Fibroblast of lung (primary cell): Measurements from ENCODE around the gene STOM. TPM values are rescaled to one million over a fixed set of nuclear protein-coding genes. Genes with fewer than 3 reads are reported as not detected.
A peak's percentile ranks its signal among the peaks of the same experiment; 100 is the strongest.

Experiments used
- DNase-seq, 2 donors: peaks; one replicate each; pipeline versions ENCODE4 v3.0.0 to v3.0.0-alpha.2; 2010; ENCODE audit warnings: low read depth in 2 of 2
- H2AFZ ChIP-seq: 2 replicates; pipeline ENCODE4 v1.5.1; 2012; ENCODE audit warnings: low read length, control low read depth, inconsistent platforms
- H3K27ac ChIP-seq: 2 replicates; pipeline ENCODE4 v1.5.1; 2011; ENCODE audit warnings: low read length, control low read depth; ENCODE audit not compliant: insufficient read depth
- H3K27me3 ChIP-seq: 2 replicates; pipeline ENCODE4 v1.5.1; 2011; ENCODE audit warnings: mild to moderate bottlenecking, low read length; ENCODE audit not compliant: control insufficient read depth, insufficient read depth
- H3K36me3 ChIP-seq: 2 replicates; pipeline ENCODE4 v1.5.1; 2011; ENCODE audit warnings: low read length; ENCODE audit not compliant: control insufficient read depth, insufficient read depth
- H3K4me1 ChIP-seq: 2 replicates; pipeline ENCODE4 v1.5.1; 2011; ENCODE audit warnings: low read length; ENCODE audit not compliant: control insufficient read depth, insufficient read depth; ENCODE audit errors: extremely low read depth
- H3K4me2 ChIP-seq: 2 replicates; pipeline ENCODE4 v1.5.1; 2011; ENCODE audit warnings: low read length, control low read depth; ENCODE audit not compliant: insufficient read depth; ENCODE audit errors: extremely low read depth
- H3K4me3 ChIP-seq, 4 experiments: fragments of 200-600 bp in 1 of 4; sonication (generic) in 1 of 4; replicated peaks in 1 of 4; 2 replicates each; pipeline ENCODE4 v1.5.1; 2011 to 2016; ENCODE audit warnings: low read length in 4 of 4, low read depth in 3 of 4, mild to moderate bottlenecking in 3 of 4, control low read depth in 2 of 4, inconsistent platforms in 1 of 4, mixed read lengths in 1 of 4; ENCODE audit not compliant: insufficient read depth in 1 of 4; ENCODE audit errors: control extremely low read depth in 1 of 4
- H3K79me2 ChIP-seq: 2 replicates; pipeline ENCODE4 v1.5.1; 2012; ENCODE audit warnings: mild to moderate bottlenecking, low read length, inconsistent platforms; ENCODE audit not compliant: control insufficient read depth, insufficient read depth
- H3K9ac ChIP-seq: 2 replicates; pipeline ENCODE4 v1.5.1; 2011; ENCODE audit warnings: mild to moderate bottlenecking, low read length, control low read depth; ENCODE audit not compliant: insufficient read depth
- H3K9me3 ChIP-seq: 2 replicates; pipeline ENCODE4 v1.5.1; 2012; ENCODE audit warnings: low read depth, low read length; ENCODE audit not compliant: control insufficient read depth, insufficient read depth
- H4K20me1 ChIP-seq: 2 replicates; pipeline ENCODE4 v1.5.1; 2011; ENCODE audit warnings: low read length; ENCODE audit not compliant: control insufficient read depth, insufficient read depth; ENCODE audit errors: extremely low read depth
- EZH2 ChIP-seq: IDR thresholded peaks from 2 replicates; pipeline ENCODE4 v1.5.1; 2012; ENCODE audit warnings: low read length, control low read depth, mild to moderate bottlenecking; ENCODE audit errors: missing control alignments
- polyA plus RNA-seq, 2 donors: library from polyadenylated mRNA; depleted of rRNA in 1 of 2; stranded (reverse) in 1 of 2; unstranded in 1 of 2; fragments of >200 nt; gene quantifications; 2 replicates each; pipeline ENCODE4 v1.2.1, GENCODE V29; 2011 to 2012; ENCODE audit warnings: missing spikeins in 1 of 2
- total RNA-seq: library from RNA; depleted of rRNA; stranded (reverse); fragments of >200 nt; gene quantifications from 2 replicates; pipeline ENCODE4 v1.2.1, GENCODE V29; 2014
- TF ChIP-seq, protein P1 (sequence below), 2 donors: IDR thresholded peaks in 1 of 2; conservative IDR thresholded peaks in 1 of 2; 1 replicate in 1 of 2; 2 replicates in 1 of 2; pipeline ENCODE4 v1.5.1; 2011 to 2012; ENCODE audit warnings: low read length in 2 of 2, control low read depth in 1 of 2, inconsistent platforms in 1 of 2, low read depth in 1 of 2, mild to moderate bottlenecking in 1 of 2

The STOM gene
- total and polyA plus RNA-seq, 2 donors (not counting 1 experiment from before 2014, with no cell fraction given) = 248 to 536 TPM

DNA sequence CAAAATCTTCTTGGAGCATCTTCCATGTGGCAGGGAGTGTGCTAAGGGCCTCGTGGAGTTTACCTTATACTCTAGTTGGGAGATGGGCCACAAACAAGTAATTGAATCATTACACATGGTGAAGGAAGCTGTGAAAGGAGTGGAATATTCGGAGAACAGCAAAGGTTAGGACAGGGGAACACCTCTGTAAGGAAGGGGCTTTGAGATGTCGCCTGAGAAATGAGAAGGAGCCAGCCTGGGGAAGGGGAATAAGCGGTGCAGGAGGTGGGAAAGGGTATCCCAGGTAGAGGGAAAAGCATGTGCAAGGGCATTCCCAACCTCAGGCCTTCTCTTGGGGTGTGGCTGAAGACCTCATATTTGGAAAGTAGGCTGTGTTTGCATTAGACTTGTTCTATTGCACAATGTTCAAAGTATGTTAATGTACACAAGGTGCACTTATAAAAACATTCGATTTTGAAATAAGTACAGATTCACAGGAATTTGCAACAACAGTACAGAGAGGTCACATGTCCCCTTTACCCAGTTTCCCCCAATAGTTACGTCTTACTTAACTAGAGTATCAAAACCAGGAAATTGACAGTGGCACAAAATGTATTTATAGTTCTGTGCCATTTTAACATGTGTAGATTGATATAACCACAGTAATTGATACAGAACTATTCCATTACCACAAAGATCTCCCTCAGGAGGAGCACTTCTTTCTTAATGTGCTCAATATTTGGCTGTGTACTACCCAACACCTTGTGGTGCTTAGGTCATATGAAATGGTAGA, 2.4 kb upstream of the STOM start:
- Histone ChIP-seq H3K4me3 (no peak overlapping the region), H3K9ac (no peak overlapping the region), H3K79me2 (peaks cover 24% of the 10 kb centered on the region), H4K20me1 (no peaks in the 10 kb centered on the region), H3K4me1 (peaks cover 13% of the 10 kb centered on the region), H2AFZ (no peak overlapping the region), H3K9me3 (no peaks in the 10 kb centered on the region), H3K27ac (peak overlapping the region; percentile 30), H3K36me3 (no peaks in the 10 kb centered on the region), H3K27me3 (no peaks in the 10 kb centered on the region), H3K4me2 (peak overlapping the region; percentile 68)
- TF ChIP-seq, protein P1, sequence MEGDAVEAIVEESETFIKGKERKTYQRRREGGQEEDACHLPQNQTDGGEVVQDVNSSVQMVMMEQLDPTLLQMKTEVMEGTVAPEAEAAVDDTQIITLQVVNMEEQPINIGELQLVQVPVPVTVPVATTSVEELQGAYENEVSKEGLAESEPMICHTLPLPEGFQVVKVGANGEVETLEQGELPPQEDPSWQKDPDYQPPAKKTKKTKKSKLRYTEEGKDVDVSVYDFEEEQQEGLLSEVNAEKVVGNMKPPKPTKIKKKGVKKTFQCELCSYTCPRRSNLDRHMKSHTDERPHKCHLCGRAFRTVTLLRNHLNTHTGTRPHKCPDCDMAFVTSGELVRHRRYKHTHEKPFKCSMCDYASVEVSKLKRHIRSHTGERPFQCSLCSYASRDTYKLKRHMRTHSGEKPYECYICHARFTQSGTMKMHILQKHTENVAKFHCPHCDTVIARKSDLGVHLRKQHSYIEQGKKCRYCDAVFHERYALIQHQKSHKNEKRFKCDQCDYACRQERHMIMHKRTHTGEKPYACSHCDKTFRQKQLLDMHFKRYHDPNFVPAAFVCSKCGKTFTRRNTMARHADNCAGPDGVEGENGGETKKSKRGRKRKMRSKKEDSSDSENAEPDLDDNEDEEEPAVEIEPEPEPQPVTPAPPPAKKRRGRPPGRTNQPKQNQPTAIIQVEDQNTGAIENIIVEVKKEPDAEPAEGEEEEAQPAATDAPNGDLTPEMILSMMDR (conservative IDR thresholded peaks at IDR 0.05 in 1 of 2, IDR thresholded peaks at IDR 0.05 in 1 of 2; ENCODE audit: low read depth in 1 of 2, low read length in 2 of 2) = no peak
- TF ChIP-seq EZH2 = no peak
- DNase-seq = peak in 1 of 2 donors; percentile 83

DNA sequence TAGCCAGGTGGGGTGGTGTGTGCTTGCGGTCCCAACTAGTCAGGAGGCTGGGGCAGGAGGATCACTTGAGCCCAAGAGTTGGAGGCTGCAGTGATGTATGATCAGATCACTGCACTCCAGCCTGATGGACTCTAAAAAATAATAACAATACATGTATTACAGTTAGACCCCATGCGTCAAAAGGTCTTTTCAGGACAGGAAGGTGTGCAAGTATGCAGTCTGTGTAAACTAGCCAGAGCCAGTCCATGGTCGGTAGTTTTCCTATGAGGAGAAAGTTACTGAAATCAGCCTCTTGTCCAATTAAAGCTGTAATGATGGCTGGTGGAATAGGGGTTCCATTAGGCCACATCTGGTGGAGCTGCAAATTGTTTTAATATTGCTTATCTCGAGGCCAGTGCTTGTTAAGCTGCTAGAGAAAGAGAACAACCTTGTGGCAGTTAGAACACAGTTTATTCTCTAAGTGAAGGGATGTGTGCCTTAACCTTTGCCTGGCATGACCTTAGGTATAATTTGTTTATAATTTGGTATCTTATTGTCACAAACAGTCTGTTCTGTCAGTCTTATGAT, 1.5 kb upstream of the STOM start:
- Histone ChIP-seq H3K27ac (peak overlapping the region; percentile 23), H3K9ac (no peak overlapping the region), H3K79me2 (peaks cover 32% of the 10 kb centered on the region), H3K4me1 (peaks cover 13% of the 10 kb centered on the region), H3K4me3 (no peak overlapping the region), H4K20me1 (no peaks in the 10 kb centered on the region), H2AFZ (no peak overlapping the region), H3K9me3 (no peaks in the 10 kb centered on the region), H3K27me3 (no peaks in the 10 kb centered on the region), H3K36me3 (no peaks in the 10 kb centered on the region), H3K4me2 (no peak overlapping the region)
- no peak for DNase-seq
- no peak for TF ChIP-seq EZH2
- TF ChIP-seq, protein P1 (conservative IDR thresholded peaks at IDR 0.05 in 1 of 2, IDR thresholded peaks at IDR 0.05 in 1 of 2; ENCODE audit: low read depth in 1 of 2, low read length in 2 of 2) = no peak

DNA sequence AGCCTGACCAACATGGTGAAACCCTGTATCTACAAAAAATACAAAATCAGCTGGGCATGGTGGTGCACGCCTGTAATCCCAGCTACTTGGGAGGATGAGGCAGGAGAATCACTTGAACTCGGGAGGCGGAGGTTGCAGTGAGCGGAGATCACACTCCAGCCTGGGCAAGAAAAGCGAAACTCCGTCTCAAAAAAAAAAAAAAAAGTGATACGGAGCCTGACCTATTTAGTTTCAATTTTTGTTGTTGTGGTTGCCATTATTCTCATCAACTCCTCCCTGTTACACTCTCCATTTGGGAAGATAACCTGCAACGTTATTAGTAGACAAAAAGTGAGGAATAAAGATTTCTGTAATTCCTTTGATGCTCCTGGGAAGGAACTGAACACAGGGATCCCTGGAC, 1.3 kb downstream of the STOM start:
- Histone ChIP-seq H3K36me3 (no peaks in the 10 kb centered on the region), H3K9ac (peak overlapping the region; percentile 92), H3K9me3 (no peaks in the 10 kb centered on the region), H4K20me1 (no peaks in the 10 kb centered on the region), H3K79me2 (peaks cover 60% of the 10 kb centered on the region), H3K4me3 (peak overlapping the region; percentile 73 to 89 (median 76)), H3K27ac (peak overlapping the region; percentile 93), H3K4me1 (peaks cover 15% of the 10 kb centered on the region), H3K27me3 (no peaks in the 10 kb centered on the region), H3K4me2 (peak overlapping the region; percentile 91), H2AFZ (no peak overlapping the region)
- TF ChIP-seq, protein P1 (conservative IDR thresholded peaks at IDR 0.05 in 1 of 2, IDR thresholded peaks at IDR 0.05 in 1 of 2; ENCODE audit: low read depth in 1 of 2, low read length in 2 of 2) = no peak
- no peak for TF ChIP-seq EZH2
- no peak for DNase-seq
